Activated T-cell treated with anti-CD3 and anti-CD28 coated beads, Interleukin-2, amount 50 U/mL, for 72 hours (primary cell): ENCODE results near the gene SGPP2. TPM values are rescaled to one million over a fixed set of nuclear protein-coding genes. Genes with fewer than 3 reads are reported as not detected.

Experiments
- ATAC-seq, 2 donors: fragments of 150-1000 bp; cut with Tn5 transposase; replicated peaks in 1 of 2; 2 replicates each; pipeline ENCODE4 v1.10.0; 2021; ENCODE audit warnings: moderate library complexity in 2 of 2, mild to moderate bottlenecking in 1 of 2
- DNase-seq, 2 donors: peaks; one replicate each; pipeline ENCODE4 v3.0.0; 2021 to 2022; ENCODE audit warnings: mixed read lengths in 1 of 2
- H3K27ac Mint-ChIP-seq: one replicate; pipeline ENCODE4 v1.8.0; 2022; ENCODE audit warnings: mild to moderate bottlenecking, moderate library complexity, mixed read lengths
- H3K27me3 Mint-ChIP-seq: one replicate; pipeline ENCODE4 v1.8.0; 2022; ENCODE audit warnings: low read depth, mixed read lengths
- H3K36me3 Mint-ChIP-seq, 2 donors: one replicate each; pipeline ENCODE4 v1.8.0; 2022; ENCODE audit warnings: mixed read lengths in 2 of 2, mild to moderate bottlenecking in 1 of 2; ENCODE audit not compliant: insufficient read depth in 2 of 2
- H3K4me1 Mint-ChIP-seq: one replicate; pipeline ENCODE4 v1.8.0; 2022; ENCODE audit warnings: low read depth, mixed read lengths
- H3K4me3 Mint-ChIP-seq, 2 donors: one replicate each; pipeline ENCODE4 v1.8.0; 2022; ENCODE audit warnings: mild to moderate bottlenecking in 2 of 2, mixed read lengths in 2 of 2, moderate library complexity in 2 of 2
- H3K9me3 Mint-ChIP-seq, 2 donors: one replicate each; pipeline ENCODE4 v1.8.0; 2022; ENCODE audit warnings: mixed read lengths in 2 of 2
- total RNA-seq, 2 donors: library from RNA; stranded (reverse); gene quantifications; one replicate each; pipeline ENCODE4 v1.2.3, GENCODE V29; 2022

SGPP2 gene
- total RNA-seq, 2 donors from 2014 or later, result 15.1 to 20.9 TPM

DNA sequence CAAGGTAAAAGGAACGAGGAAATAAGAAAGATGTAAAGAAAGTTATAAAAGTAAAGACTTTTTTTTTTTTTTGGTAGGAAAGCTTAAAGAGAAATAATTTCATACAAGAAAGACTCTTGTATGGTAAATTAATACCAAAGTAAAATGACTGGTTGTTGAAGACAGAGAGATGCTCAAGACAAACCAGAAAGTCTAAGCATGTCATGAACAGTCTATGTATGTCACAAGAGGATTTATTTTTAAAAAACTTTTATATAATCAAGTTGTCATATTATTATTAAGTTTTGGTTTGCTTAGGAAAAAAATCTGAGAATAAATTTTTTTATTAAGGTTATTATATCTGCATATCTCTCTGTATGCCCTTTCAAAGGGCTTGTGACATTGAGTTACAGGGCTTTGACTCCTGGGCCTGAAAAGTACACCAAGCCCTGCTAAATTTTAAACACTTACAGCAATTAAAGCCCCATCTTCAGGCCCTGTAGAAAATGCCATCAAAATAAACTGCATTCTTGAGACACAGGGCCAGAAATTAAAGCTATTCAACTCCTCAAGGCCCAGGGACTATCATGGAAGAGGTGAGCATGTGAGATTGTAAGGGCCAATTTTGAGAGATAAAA lies 10.9 kb upstream of the SGPP2 start:
- H3K4me3 Mint-ChIP-seq, result no peak overlapping the region
- peaks cover 2% of the 10 kb centered on the region in 2 donors for H3K36me3 Mint-ChIP-seq
- no peak overlapping the region for H3K27ac Mint-ChIP-seq
- no peaks in the 10 kb centered on the region for H3K4me1 Mint-ChIP-seq
- ATAC-seq (no peak), DNase-seq (no peak)
- peaks cover 3 to 6% of the 10 kb centered on the region in 2 donors for H3K9me3 Mint-ChIP-seq
- H3K27me3 Mint-ChIP-seq, result no peaks in the 10 kb centered on the region

DNA sequence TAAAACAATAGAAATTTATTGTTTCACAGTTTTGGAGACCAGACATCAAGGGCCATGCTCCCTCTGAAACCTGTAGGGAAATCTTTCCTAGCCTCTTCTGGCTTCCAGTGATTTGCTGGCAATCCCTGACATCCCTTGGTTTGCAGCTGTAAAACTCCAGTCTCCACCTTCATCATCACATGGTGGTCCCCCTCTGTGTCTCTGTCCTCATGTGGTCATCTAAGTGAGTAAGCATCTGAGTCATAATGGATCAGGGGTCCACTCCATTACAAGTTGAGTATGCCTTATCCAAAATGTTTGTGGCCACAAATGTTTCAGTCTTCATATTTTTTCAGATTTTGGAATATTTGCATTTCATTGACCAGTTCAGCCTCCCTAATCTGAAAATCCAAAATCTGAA lies 5.6 kb upstream of the SGPP2 start:
- DNase-seq, result no peak
- Mint-ChIP-seq H3K36me3 (peaks cover 2% of the 10 kb centered on the region in 2 donors), H3K27me3 (peaks cover 39% of the 10 kb centered on the region), H3K4me3 (no peak overlapping the region), H3K4me1 (peaks cover 13% of the 10 kb centered on the region), H3K27ac (no peak overlapping the region), H3K9me3 (peaks cover 0 to 3% of the 10 kb centered on the region in 2 donors)
- no peak for ATAC-seq

DNA sequence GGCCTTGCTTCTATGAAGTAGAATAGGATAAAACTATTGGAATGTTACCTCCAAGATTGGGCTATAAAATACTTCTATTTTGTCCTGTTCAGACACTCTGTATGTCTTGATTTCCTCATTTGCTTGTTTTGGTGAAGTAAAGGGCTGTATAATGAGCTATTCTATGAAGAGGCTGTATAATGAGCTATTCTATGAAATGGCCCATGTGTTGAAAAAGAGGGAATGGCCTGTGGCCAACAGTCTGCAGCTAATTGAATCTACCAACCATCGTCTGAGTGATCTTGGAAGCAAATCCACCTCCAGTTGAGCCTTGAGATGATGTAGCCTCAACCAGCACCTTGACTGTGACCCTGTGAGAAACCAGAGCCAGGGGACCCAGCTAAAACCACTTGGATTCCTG lies 3.8 kb upstream of the SGPP2 start:
- Mint-ChIP-seq H3K4me3 (no peak overlapping the region), H3K9me3 (peaks cover 0 to 3% of the 10 kb centered on the region in 2 donors), H3K27ac (no peak overlapping the region), H3K27me3 (peaks cover 47% of the 10 kb centered on the region), H3K36me3 (peaks cover 5 to 7% of the 10 kb centered on the region in 2 donors), H3K4me1 (peaks cover 22% of the 10 kb centered on the region)
- DNase-seq (no peak), ATAC-seq (no peak)

DNA sequence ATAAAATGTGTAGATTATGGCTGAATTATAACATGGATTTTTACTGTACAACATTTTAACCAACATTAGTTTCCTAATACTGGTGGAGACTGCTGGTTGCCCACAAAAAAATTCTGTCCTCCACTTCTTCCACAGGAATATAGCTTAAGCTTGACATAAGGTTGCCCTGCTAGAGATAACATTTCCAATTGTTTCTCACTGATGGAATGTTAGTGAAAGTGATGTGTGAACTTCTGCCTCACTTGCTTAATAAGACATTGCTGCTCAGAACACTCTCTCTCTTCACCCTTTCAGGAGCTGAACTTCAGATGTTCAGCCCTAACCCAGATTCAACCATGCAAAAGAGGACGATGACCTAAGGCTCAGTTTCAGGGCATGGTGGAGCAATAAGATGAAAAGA lies 2.7 kb upstream of the SGPP2 start:
- DNase-seq, result no peak
- peaks cover 29% of the 10 kb centered on the region for H3K4me1 Mint-ChIP-seq

DNA sequence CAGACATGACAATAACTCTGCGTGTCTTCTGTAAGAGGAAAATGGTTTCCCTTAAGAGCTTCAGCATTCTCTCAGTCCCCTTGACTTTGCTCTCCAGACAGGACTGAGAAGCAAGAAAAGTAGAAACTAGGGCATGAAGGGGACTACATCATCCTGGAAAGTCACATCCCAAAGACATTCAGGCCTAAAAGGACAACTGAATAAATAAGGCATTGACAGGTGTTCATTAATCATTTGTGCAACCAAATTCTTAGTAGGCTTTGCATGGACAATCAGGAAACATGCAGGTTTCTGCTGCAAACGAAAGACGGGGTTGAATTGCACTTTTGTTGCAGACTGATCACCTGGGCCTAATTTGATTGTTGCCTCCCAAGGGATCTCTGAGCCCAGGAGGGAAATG lies 1.2 kb upstream of the SGPP2 start:
- Mint-ChIP-seq H3K4me3 (peak overlapping the region; percentile 89 to 100), H3K36me3 (peaks cover 5 to 7% of the 10 kb centered on the region in 2 donors), H3K27ac (no peak overlapping the region), H3K4me1 (peaks cover 44% of the 10 kb centered on the region), H3K27me3 (peaks cover 68% of the 10 kb centered on the region), H3K9me3 (no peaks in the 10 kb centered on the region)
- no peak for ATAC-seq
- no peak for DNase-seq

More for the DNA sequence above, 2.7 kb upstream of the SGPP2 start:
- Mint-ChIP-seq H3K9me3 (no peaks in the 10 kb centered on the region), H3K36me3 (peaks cover 5 to 7% of the 10 kb centered on the region in 2 donors), H3K27me3 (peaks cover 54% of the 10 kb centered on the region), H3K27ac (no peak overlapping the region), H3K4me3 (no peak overlapping the region)
- ATAC-seq, result no peak

DNA sequence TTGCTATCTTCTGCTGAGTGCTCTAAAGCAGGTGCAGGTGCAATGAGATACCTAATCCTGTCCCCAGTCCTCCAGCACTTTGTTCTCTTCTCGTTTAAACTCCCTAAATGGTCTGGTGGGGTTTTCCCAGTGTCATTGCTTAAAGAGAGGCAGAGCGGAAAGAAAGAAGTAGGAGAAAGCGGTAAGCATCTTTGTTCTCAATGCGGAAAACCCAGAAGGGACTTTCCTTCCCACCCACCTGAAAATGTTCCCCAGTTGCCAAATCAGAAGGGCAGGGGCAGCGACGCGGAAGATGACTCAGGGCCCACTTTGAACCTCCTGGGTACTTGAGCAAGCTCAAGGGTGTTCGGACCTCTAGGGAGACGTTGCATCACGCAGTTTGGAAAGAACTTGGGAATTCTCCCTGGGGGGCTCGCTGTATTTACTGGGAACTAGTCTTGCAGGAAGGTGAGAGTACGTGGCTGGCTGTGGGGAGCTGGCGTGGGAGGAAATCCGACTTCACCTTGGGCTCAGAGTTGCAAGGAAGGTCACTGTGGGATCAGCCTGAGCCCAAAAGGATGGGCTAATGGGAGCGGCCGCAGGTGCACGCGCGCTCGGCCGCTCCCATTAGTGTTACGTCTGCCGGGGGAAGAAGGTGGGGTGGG lies 589 bp upstream of the SGPP2 start:
- H3K36me3 Mint-ChIP-seq, result peaks cover 5 to 7% of the 10 kb centered on the region in 2 donors
- DNase-seq (peak; percentile 62 to 69), ATAC-seq (peak; percentile 71 to 76)
- peak overlapping the region; percentile 89 to 100 for H3K4me3 Mint-ChIP-seq
- H3K4me1 Mint-ChIP-seq, result peaks cover 44% of the 10 kb centered on the region
- H3K27ac Mint-ChIP-seq, result peak overlapping the region; percentile 96
- H3K9me3 Mint-ChIP-seq, result no peaks in the 10 kb centered on the region
- H3K27me3 Mint-ChIP-seq, result peaks cover 68% of the 10 kb centered on the region

DNA sequence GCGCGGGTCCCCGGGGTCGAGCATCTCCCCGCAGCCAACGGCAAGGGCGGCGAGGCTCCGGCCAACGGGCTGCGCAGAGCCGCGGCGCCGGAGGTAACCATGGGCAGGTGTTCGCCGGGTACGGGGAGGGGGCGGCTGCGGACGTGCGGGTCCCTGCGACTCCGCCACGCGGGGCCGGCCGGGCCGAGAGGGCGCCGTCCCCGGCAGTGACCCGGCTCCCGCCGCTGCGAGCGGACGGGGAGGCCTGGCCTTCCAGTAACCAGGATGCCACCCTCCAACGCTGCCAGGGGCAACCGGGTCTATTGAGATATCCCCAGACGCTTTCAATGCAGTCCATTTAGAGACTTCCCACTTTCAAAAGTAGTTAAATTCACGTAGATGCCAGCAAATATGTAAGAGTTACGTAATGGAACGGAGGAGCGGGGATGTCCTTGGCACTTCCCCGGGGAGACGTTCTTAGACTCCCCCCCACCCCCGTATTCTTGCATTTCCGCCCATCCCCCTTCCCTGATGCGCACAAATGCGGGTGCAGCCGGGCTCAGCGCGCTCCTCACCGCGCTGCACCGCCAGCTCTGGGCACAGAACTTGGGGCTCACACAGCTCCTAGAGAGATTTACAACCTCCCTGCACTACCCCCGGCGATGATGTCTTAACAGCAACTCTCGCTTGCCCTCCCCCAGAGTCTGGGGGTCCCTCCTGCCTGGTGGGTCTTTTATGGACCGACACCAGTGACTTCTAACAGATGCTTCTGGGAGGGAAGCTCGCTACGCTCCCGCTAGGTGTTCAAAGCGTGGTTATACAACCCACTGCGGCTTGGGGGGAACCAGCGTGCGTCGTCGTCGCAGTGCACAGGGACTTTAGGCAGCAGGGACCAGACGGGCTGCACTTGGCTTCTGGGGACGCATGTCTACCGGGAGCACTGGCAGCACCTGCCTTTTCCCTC lies 657 bp downstream of the SGPP2 start:
- H3K27me3 Mint-ChIP-seq, result peaks cover 71% of the 10 kb centered on the region
- H3K9me3 Mint-ChIP-seq, result no peaks in the 10 kb centered on the region
- H3K36me3 Mint-ChIP-seq, result peaks cover 5 to 7% of the 10 kb centered on the region in 2 donors
- H3K27ac Mint-ChIP-seq, result no peak overlapping the region
- peaks cover 44% of the 10 kb centered on the region for H3K4me1 Mint-ChIP-seq
- peak; percentile 16 to 34 for DNase-seq
- ATAC-seq, result peak; percentile 33 to 44
- H3K4me3 Mint-ChIP-seq, result peak overlapping the region; percentile 78 to 90

DNA sequence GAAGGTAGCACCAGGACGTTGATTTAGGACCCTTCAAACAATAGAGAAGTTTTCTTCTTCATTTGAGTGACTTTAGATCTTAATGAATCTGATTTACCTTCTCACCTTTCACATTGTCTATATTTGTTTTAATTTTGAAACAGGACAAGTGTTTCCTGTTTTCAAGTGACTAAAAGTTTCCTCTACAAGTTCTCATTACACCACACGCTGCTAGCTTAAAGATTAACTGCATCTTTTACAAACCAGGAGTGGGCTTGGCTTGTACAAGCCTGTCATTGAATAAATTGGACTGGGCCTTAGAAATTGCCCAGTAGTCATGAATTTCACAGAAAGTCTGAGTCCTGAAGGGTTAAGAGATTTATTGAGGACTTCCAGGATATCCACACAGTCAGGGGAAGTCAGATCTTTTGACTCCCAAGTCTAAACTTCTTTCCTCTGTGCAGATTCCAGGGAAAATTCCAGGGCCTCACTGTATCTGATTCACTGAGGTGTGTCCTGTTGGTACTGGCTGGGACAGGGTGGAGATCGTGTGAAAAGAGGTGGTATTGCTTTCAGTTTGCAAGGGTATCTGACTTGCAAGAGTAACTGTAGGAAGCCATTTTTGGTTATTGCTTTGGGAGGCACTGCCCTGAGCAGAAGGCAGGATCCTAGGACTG lies 3.4 kb downstream of the SGPP2 start:
- Mint-ChIP-seq H3K36me3 (peaks cover 5 to 7% of the 10 kb centered on the region in 2 donors), H3K9me3 (no peaks in the 10 kb centered on the region), H3K27ac (peak overlapping the region; percentile 26), H3K4me3 (peak overlapping the region; percentile 38 to 64), H3K4me1 (peaks cover 45% of the 10 kb centered on the region), H3K27me3 (peaks cover 46% of the 10 kb centered on the region)
- DNase-seq, result no peak
- peak in 1 of 2 donors; percentile 19 for ATAC-seq

DNA sequence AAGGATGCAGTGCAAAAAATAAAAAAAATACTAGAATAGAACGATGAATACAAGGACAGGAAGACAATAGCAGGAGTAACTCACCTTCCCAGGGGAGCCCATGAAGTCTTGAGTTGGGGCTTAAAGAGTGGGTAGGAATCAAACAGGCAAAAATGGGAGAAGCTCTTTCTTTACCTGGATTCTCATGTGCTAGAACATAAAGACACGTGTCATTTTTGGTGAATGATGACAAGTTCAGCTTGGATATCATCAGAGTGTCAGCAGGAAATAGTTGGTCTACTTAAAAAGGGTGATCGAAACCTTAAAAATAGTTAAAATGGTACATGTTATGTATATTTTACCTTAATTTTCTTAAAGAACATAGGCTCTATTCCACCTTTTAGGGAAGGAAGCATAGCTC lies 5.7 kb downstream of the SGPP2 start:
- H3K27me3 Mint-ChIP-seq, result peaks cover 32% of the 10 kb centered on the region
- H3K27ac Mint-ChIP-seq, result no peak overlapping the region
- no peak overlapping the region for H3K4me3 Mint-ChIP-seq
- H3K36me3 Mint-ChIP-seq, result peaks cover 0 to 2% of the 10 kb centered on the region in 2 donors
- H3K9me3 Mint-ChIP-seq, result no peaks in the 10 kb centered on the region
- DNase-seq, result no peak
- peaks cover 31% of the 10 kb centered on the region for H3K4me1 Mint-ChIP-seq
- no peak for ATAC-seq

DNA sequence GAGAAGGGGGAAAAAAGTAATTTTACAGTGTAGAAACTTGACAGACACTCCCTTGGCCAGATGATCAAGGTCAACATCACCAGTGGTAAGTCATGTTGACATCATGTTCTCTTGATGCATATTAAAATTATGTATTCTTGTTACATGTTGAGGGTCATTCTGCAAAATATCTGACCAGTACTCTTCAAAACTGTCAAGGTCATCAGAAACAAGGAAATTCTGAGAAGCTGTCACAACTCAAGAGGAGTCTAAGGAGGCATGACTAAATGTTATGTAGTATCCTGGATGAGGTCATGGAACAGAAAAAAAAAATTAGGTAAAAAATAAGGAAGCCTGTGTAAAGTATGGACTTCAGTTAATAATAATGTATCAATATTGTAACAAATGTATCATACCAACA lies 6.3 kb downstream of the SGPP2 start:
- H3K36me3 Mint-ChIP-seq, result peaks cover 0 to 2% of the 10 kb centered on the region in 2 donors
- H3K27me3 Mint-ChIP-seq, result peaks cover 26% of the 10 kb centered on the region
- H3K9me3 Mint-ChIP-seq, result no peaks in the 10 kb centered on the region
- no peak overlapping the region for H3K4me3 Mint-ChIP-seq
- DNase-seq (no peak), ATAC-seq (no peak)
- H3K4me1 Mint-ChIP-seq, result peaks cover 25% of the 10 kb centered on the region
- H3K27ac Mint-ChIP-seq, result no peak overlapping the region

DNA sequence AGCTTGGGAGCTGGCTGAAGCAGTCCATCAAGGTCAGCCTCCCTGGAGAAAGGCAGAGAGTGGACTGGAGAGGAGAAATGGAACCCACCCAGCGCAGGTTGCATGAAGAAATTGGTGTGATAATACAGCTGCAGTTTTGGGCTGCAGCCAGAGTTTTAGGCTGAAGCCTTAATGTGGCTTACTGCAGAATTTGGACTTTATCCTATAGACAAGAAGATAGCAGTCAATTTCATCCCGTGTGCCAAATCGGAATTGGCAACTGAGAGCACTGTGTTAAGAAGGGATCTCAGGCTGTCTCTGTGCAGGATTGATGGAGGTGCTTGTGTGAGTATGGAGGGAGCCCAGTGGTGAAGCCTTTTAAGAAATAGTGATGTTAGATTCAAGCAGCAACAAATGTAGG lies 7.5 kb downstream of the SGPP2 start:
- Mint-ChIP-seq H3K9me3 (peaks cover 0 to 2% of the 10 kb centered on the region in 2 donors), H3K27me3 (peaks cover 19% of the 10 kb centered on the region), H3K4me3 (no peak overlapping the region), H3K27ac (no peak overlapping the region), H3K4me1 (peaks cover 17% of the 10 kb centered on the region), H3K36me3 (peaks cover 0 to 2% of the 10 kb centered on the region in 2 donors)
- DNase-seq (no peak), ATAC-seq (no peak)

DNA sequence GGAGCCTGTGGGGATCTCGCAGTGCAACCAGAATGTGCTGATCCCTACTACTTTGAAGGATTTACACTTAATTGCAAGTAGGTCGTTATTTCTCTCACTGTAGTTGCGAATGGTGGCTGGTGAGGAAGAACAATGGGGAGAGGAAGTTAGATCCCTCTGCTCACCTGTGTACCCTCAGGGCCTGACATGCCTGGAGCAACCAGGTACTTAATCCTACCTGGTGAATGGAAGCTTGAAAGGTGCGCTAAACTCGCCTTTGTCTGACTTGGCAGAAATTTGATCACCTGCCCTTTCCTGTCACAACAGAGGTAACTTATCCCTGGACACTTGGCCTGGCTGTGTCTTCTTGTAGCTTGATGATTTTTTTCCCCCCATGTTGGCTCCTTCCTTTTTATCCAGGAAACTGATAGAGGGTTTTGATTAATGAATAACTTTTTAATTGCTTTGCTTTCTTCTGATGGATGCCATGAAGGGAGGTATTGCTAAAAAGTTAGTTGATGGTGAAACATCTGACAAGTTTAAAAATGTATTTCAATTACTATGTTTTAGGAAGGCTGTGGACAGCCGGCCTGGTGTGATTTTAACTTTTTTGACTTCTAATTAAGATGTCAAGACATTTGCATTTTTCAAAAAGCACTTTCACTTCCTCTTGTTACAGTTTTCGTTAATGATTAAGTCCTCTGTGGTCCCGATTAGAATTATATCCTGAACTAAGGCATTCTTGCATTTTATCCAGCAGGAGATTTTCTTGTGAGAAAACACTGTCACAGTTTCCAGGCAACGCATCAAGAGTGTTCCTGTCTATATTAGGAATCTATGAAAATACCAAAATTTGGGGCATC lies 9.2 kb downstream of the SGPP2 start:
- DNase-seq (no peak), ATAC-seq (no peak)
- Mint-ChIP-seq H3K36me3 (peaks cover 0 to 2% of the 10 kb centered on the region in 2 donors), H3K4me1 (peaks cover 5% of the 10 kb centered on the region), H3K27ac (peak overlapping the region; percentile 61), H3K4me3 (no peak overlapping the region), H3K9me3 (peaks cover 0 to 2% of the 10 kb centered on the region in 2 donors), H3K27me3 (peaks cover 8% of the 10 kb centered on the region)
